Spleen (tissue), 11 donors: ENCODE data around the gene MATCAP1. TPM values are rescaled to one million over a fixed set of nuclear protein-coding genes. Genes with fewer than 3 reads are reported as not detected.

Experiments used
- DNase-seq: peaks from one replicate; pipeline ENCODE4 v3.0.0-alpha.2; 2020
- H3K27ac ChIP-seq, 8 donors: fragments of 200-600 bp; sonication (generic) in 7 of 8; 1 replicate in 4 of 8; 2 replicates in 4 of 8; pipeline versions ENCODE4 v1.5.0 to v1.8.0; 2016 to 2021; ENCODE audit warnings: inconsistent platforms in 4 of 8, mild to moderate bottlenecking in 4 of 8, moderate library complexity in 1 of 8
- H3K27me3 ChIP-seq, 7 donors: fragments of 200-600 bp; sonication (generic) in 6 of 7; replicated peaks in 1 of 7; 1 replicate in 4 of 7; 2 replicates in 3 of 7; pipeline versions ENCODE4 v1.5.0 to v1.8.0; 2016 to 2021; ENCODE audit warnings: inconsistent platforms in 3 of 7, mild to moderate bottlenecking in 1 of 7
- H3K36me3 ChIP-seq, 6 donors: fragments of 200-600 bp; sonication (generic) in 5 of 6; 1 replicate in 4 of 6; 2 replicates in 2 of 6; pipeline versions ENCODE4 v1.5.0 to v1.8.0; 2016 to 2021; ENCODE audit warnings: inconsistent platforms in 2 of 6
- H3K4me1 ChIP-seq, 6 donors: fragments of 200-600 bp; sonication (generic) in 5 of 6; 1 replicate in 3 of 6; 2 replicates in 3 of 6; pipeline versions ENCODE4 v1.5.0 to v1.8.0; 2016 to 2021; ENCODE audit warnings: inconsistent platforms in 3 of 6
- H3K4me3 ChIP-seq, 8 donors: fragments of 200-600 bp; sonication (generic) in 7 of 8; 1 replicate in 4 of 8; 2 replicates in 4 of 8; pipeline versions ENCODE4 v1.5.0 to v1.8.0; 2016 to 2021; ENCODE audit warnings: inconsistent platforms in 4 of 8, mild to moderate bottlenecking in 4 of 8, moderate library complexity in 2 of 8
- H3K9me3 ChIP-seq, 8 donors: fragments of 200-600 bp; sonication (generic) in 7 of 8; 1 replicate in 4 of 8; 2 replicates in 4 of 8; pipeline versions ENCODE4 v1.5.0 to v1.8.0; 2016 to 2021; ENCODE audit warnings: inconsistent platforms in 4 of 8
- CTCF ChIP-seq, 11 experiments: fragments of 200-600 bp in 7 of 11; fragments of 450-650 bp in 4 of 11; sonication (generic) in 4 of 11; IDR thresholded peaks in 8 of 11; conservative IDR thresholded peaks in 3 of 11; 1 replicate in 7 of 11; 2 replicates in 4 of 11; pipeline versions ENCODE4 v1.4.0 to v1.8.0; 2016 to 2021; ENCODE audit warnings: antibody characterized with exemption in 11 of 11, inconsistent platforms in 4 of 11, mild to moderate bottlenecking in 1 of 11
- POLR2A ChIP-seq, 3 donors: fragments of 450-650 bp; IDR thresholded peaks; one replicate each; pipeline ENCODE4 v1.5.1; 2017; ENCODE audit warnings: antibody characterized with exemption in 3 of 3, mild to moderate bottlenecking in 1 of 3
- POLR2AphosphoS5 ChIP-seq, 3 donors: sonication (generic); formaldehyde crosslinking; IDR thresholded peaks; one replicate each; pipeline ENCODE4 v1.5.1; 2017; ENCODE audit warnings: antibody characterized with exemption in 3 of 3
- WGBS, 5 donors: extraction: QIAGEN DNeasy Blood & Tissue Kit in 3 of 5; methylation state at CpG; one replicate each; pipeline versions ENCODE4 v1.1.5 to v1.1.7; 2013 to 2018; 5-methylcytosine and 5-hydroxymethylcytosine counted together
- intact Hi-C: fragments of 100-400 bp; cut with DNase I; formaldehyde crosslinking; loops from one replicate; pipeline ENCODE4 v1.15.0; 2023; ENCODE audit warnings: low total_unique reads
- polyA plus RNA-seq, 3 donors: library from polyadenylated mRNA; stranded (reverse); fragments of 200-250 nt; gene quantifications; one replicate each; pipeline ENCODE4 v1.2.1, GENCODE V29; 2013
- total RNA-seq, 7 donors: library from RNA; depleted of rRNA in 3 of 7; stranded (reverse); fragments of >200 nt in 3 of 7; fragmentation: NEBNext Ultra II Directional in 4 of 7; extraction: Animal tissue kit (Norgen Biotek cat#: 25700) in 4 of 7; gene quantifications; one replicate each; pipeline versions ENCODE4 v1.1.0 to v1.2.1, GENCODE V29; 2016 to 2021
- donor health status: healthy with polysubstance abuse.
- donor health status: DM: no; HTN: no; CAD: no; lungs with moderate emphysema.
- donor health status: DM: no; HTN: no; CAD: no.
- donor health status: Bipolar disorder and iron deficiency.
- donor health status: healthy.
- donor health status: DM: no; HTN: no; CAD: no.
- donor health status: DM: yes; HTN: yes; CAD: no.

MATCAP1 gene
- total and polyA plus RNA-seq, 10 donors, result 8.9 to 59.4 (median 20.6) TPM

GRCh38 chr16:67197704-67198103, 13.9 kb upstream of the MATCAP1 start:
- H3K27me3 ChIP-seq, result no peaks in the 10 kb centered on the region
- WGBS, 5 donors, result 72 to 85% (median 79%) methylated on average over 5 to 6 of the region's 6 CpGs
- H3K4me1 ChIP-seq, result peaks cover 15 to 67% (median 35%) of the 10 kb centered on the region in 6 donors
- no peak for TF ChIP-seq POLR2A (IDR thresholded peaks at IDR 0.05)
- TF ChIP-seq POLR2AphosphoS5 (IDR thresholded peaks at IDR 0.05), result no peak
- no peak for TF ChIP-seq CTCF (IDR thresholded peaks at IDR 0.05 in 8 of 11, conservative IDR thresholded peaks at IDR 0.05 in 3 of 11)
- DNase-seq, result no peak
- intact Hi-C loops, result no loop called here
- H3K36me3 ChIP-seq, result peaks cover 0 to 98% (median 80%) of the 10 kb centered on the region in 6 donors
- H3K27ac ChIP-seq, result peak overlapping the region in 2 of 8 donors; percentile 21 to 33
- no peaks in the 10 kb centered on the region for H3K9me3 ChIP-seq
- no peak overlapping the region for H3K4me3 ChIP-seq

- DNase-seq, result no peak
- Histone ChIP-seq H3K27ac (no peak overlapping the region), H3K4me1 (peaks cover 19 to 73% (median 39%) of the 10 kb centered on the region in 6 donors), H3K9me3 (no peaks in the 10 kb centered on the region), H3K4me3 (no peak overlapping the region), H3K27me3 (no peaks in the 10 kb centered on the region), H3K36me3 (peaks cover 0 to 90% (median 72%) of the 10 kb centered on the region in 6 donors)
- no peak for TF ChIP-seq CTCF (IDR thresholded peaks at IDR 0.05 in 8 of 11, conservative IDR thresholded peaks at IDR 0.05 in 3 of 11)
- TF ChIP-seq POLR2AphosphoS5 (IDR thresholded peaks at IDR 0.05), result no peak
- no peak for TF ChIP-seq POLR2A (IDR thresholded peaks at IDR 0.05)
- WGBS, 5 donors, result 80 to 100% (median 96%) methylated on average over 1 of the region's 1 CpG
- intact Hi-C loops, result no loop called here
Measured at GRCh38 chr16:67196881-67197280, 13.1 kb upstream of the MATCAP1 start.

GRCh38 chr16:67195676-67196075, 11.9 kb upstream of the MATCAP1 start:
- no peaks in the 10 kb centered on the region for H3K9me3 ChIP-seq
- peaks cover 31 to 85% (median 50%) of the 10 kb centered on the region in 6 donors for H3K4me1 ChIP-seq
- intact Hi-C loops, result no loop called here
- no peak for DNase-seq
- WGBS, 5 donors, result 80 to 89% (median 88%) methylated on average over 5 of the region's 5 CpGs
- no peak overlapping the region for H3K4me3 ChIP-seq
- TF ChIP-seq CTCF (IDR thresholded peaks at IDR 0.05 in 8 of 11, conservative IDR thresholded peaks at IDR 0.05 in 3 of 11) (no peak), POLR2AphosphoS5 (IDR thresholded peaks at IDR 0.05) (peak in 1 of 3 donors; percentile 14), POLR2A (IDR thresholded peaks at IDR 0.05) (no peak)
- H3K36me3 ChIP-seq, result peaks cover 0 to 78% (median 61%) of the 10 kb centered on the region in 6 donors
- H3K27ac ChIP-seq, result no peak overlapping the region
- H3K27me3 ChIP-seq, result no peaks in the 10 kb centered on the region

- intact Hi-C loops, result no loop called here
- Histone ChIP-seq H3K4me1 (peaks cover 33 to 87% (median 51%) of the 10 kb centered on the region in 6 donors), H3K4me3 (peak overlapping the region in 1 of 8 donors; percentile 3), H3K9me3 (no peaks in the 10 kb centered on the region), H3K27ac (peak overlapping the region in 1 of 8 donors; percentile 95), H3K27me3 (no peaks in the 10 kb centered on the region), H3K36me3 (peaks cover 0 to 64% (median 53%) of the 10 kb centered on the region in 6 donors)
- 78 to 97% (median 86%) methylated on average over 3 to 6 of the region's 6 CpGs for WGBS, 5 donors
- DNase-seq, result no peak
- TF ChIP-seq POLR2AphosphoS5 (IDR thresholded peaks at IDR 0.05) (peak in 1 of 3 donors; percentile 40), POLR2A (IDR thresholded peaks at IDR 0.05) (no peak), CTCF (IDR thresholded peaks at IDR 0.05 in 8 of 11, conservative IDR thresholded peaks at IDR 0.05 in 3 of 11) (no peak)
Measured at GRCh38 chr16:67194260-67194659, 10.5 kb upstream of the MATCAP1 start.
